Measurements from ENCODE around the gene CALM1. TPM values are rescaled to one million over a fixed set of nuclear protein-coding genes. Genes with fewer than 3 reads are reported as not detected.

CALM1 gene
- total RNA-seq, 1 donor from 2014 or later: 634 TPM

GRCh38 chr14:90368946-90369721, 27.7 kb upstream of the CALM1 start:
- Mint-ChIP-seq H3K27ac (ENCODE audit: unreplicated experiment) (no peak overlapping the region), H3K27me3 (ENCODE audit: unreplicated experiment) (no peaks in the 10 kb centered on the region), H3K4me1 (ENCODE audit: unreplicated experiment) (no peaks in the 10 kb centered on the region), H3K9me3 (ENCODE audit: unreplicated experiment) (no peaks in the 10 kb centered on the region), H3K4me3 (ENCODE audit: unreplicated experiment) (no peak overlapping the region), H3K36me3 (ENCODE audit: low read depth, unreplicated experiment) (no peaks in the 10 kb centered on the region)
- TF ChIP-seq CTCF (IDR thresholded peaks at IDR 0.05; ENCODE audit: unreplicated experiment): no peak
- no peak for DNase-seq (ENCODE audit: low spot score)

- no peaks in the 10 kb centered on the region for H3K9me3 Mint-ChIP-seq (ENCODE audit: unreplicated experiment)
- no peaks in the 10 kb centered on the region for H3K27me3 Mint-ChIP-seq (ENCODE audit: unreplicated experiment)
- H3K36me3 Mint-ChIP-seq (ENCODE audit: low read depth, unreplicated experiment): no peaks in the 10 kb centered on the region
- H3K4me1 Mint-ChIP-seq (ENCODE audit: unreplicated experiment): no peaks in the 10 kb centered on the region
- no peak overlapping the region for H3K27ac Mint-ChIP-seq (ENCODE audit: unreplicated experiment)
- no peak for DNase-seq (ENCODE audit: low spot score)
- TF ChIP-seq CTCF (IDR thresholded peaks at IDR 0.05; ENCODE audit: unreplicated experiment): no peak
- H3K4me3 Mint-ChIP-seq (ENCODE audit: unreplicated experiment): no peak overlapping the region
Observed at GRCh38 chr14:90373887-90374286, 22.9 kb upstream of the CALM1 start.

- Mint-ChIP-seq H3K4me3 (ENCODE audit: unreplicated experiment) (no peak overlapping the region), H3K36me3 (ENCODE audit: low read depth, unreplicated experiment) (no peaks in the 10 kb centered on the region), H3K27me3 (ENCODE audit: unreplicated experiment) (no peaks in the 10 kb centered on the region), H3K27ac (ENCODE audit: unreplicated experiment) (no peak overlapping the region), H3K4me1 (ENCODE audit: unreplicated experiment) (no peaks in the 10 kb centered on the region), H3K9me3 (ENCODE audit: unreplicated experiment) (no peaks in the 10 kb centered on the region)
- TF ChIP-seq CTCF (IDR thresholded peaks at IDR 0.05; ENCODE audit: unreplicated experiment): no peak
- DNase-seq (ENCODE audit: low spot score): no peak
Observed at GRCh38 chr14:90374813-90375212, 22.0 kb upstream of the CALM1 start.

GRCh38 chr14:90375934-90376333, 20.9 kb upstream of the CALM1 start:
- H3K27me3 Mint-ChIP-seq (ENCODE audit: unreplicated experiment): peaks cover 2% of the 10 kb centered on the region
- H3K36me3 Mint-ChIP-seq (ENCODE audit: low read depth, unreplicated experiment): no peaks in the 10 kb centered on the region
- no peak overlapping the region for H3K27ac Mint-ChIP-seq (ENCODE audit: unreplicated experiment)
- no peak for TF ChIP-seq CTCF (IDR thresholded peaks at IDR 0.05; ENCODE audit: unreplicated experiment)
- no peak for DNase-seq (ENCODE audit: low spot score)
- H3K4me3 Mint-ChIP-seq (ENCODE audit: unreplicated experiment): no peak overlapping the region
- no peaks in the 10 kb centered on the region for H3K4me1 Mint-ChIP-seq (ENCODE audit: unreplicated experiment)
- H3K9me3 Mint-ChIP-seq (ENCODE audit: unreplicated experiment): no peaks in the 10 kb centered on the region

- no peaks in the 10 kb centered on the region for H3K9me3 Mint-ChIP-seq (ENCODE audit: unreplicated experiment)
- no peak for TF ChIP-seq CTCF (IDR thresholded peaks at IDR 0.05; ENCODE audit: unreplicated experiment)
- no peak overlapping the region for H3K4me3 Mint-ChIP-seq (ENCODE audit: unreplicated experiment)
- H3K36me3 Mint-ChIP-seq (ENCODE audit: low read depth, unreplicated experiment): no peaks in the 10 kb centered on the region
- DNase-seq (ENCODE audit: low spot score): no peak
- no peaks in the 10 kb centered on the region for H3K4me1 Mint-ChIP-seq (ENCODE audit: unreplicated experiment)
- H3K27me3 Mint-ChIP-seq (ENCODE audit: unreplicated experiment): peaks cover 2% of the 10 kb centered on the region
- H3K27ac Mint-ChIP-seq (ENCODE audit: unreplicated experiment): no peak overlapping the region
Observed at GRCh38 chr14:90378249-90378648, 18.6 kb upstream of the CALM1 start.
